SH-SY5Y (cell line): ENCODE measurements around the gene POU4F3.

Experiments
- GATA2 ChIP-seq: IDR thresholded peaks from 2 replicates; pipeline ENCODE4 v1.6.1; 2011; ENCODE audit warnings: mild to moderate bottlenecking, low read depth, low read length
- GATA3 ChIP-seq: IDR thresholded peaks from 2 replicates; pipeline ENCODE4 v1.6.1; 2011; ENCODE audit warnings: low read depth, mild to moderate bottlenecking, low read length, moderate library complexity

DNA sequence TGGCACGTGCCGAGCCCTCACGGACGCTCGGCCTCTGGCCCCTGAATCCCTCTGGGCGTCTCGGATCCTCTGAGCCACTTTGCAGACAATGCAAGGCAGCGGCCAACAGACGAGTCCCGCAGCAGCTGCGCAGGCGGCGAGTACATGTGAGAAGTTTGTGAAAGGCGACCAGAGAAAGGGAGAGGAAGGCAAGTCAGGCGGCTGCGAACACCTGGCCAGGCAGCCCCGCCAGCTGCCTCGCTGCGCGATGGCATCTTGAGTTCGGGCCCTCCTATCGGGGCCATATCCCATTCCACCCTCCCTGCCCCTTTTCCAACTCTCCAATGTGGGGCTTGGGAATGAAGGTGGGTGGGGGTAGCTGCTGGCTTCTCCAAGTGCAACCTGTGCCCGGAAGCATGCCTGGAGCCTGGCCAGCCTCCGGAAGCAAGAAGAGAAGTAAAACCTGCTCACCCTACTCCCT is 4.5 kb upstream of the POU4F3 start:
- no peak for TF ChIP-seq GATA2
- no peak for TF ChIP-seq GATA3
